Effector memory CD4-positive, alpha-beta T cell (primary cell): ENCODE results near the gene HES7.
"Not testable (repeated sequence)": the region's sequence is repeated elsewhere in the genome, so short reads cannot be mapped to it uniquely, and the experiment has no call there.

Experiments used
- DNase-seq, 3 donors: peaks; one replicate each; pipeline ENCODE4 v3.0.0-alpha.2; 2020
- H3K27ac ChIP-seq: 2 replicates; pipeline ENCODE4 v1.7.0; 2013; ENCODE audit warnings: mild to moderate bottlenecking, low read length, moderate library complexity; ENCODE audit not compliant: insufficient read depth, poor library complexity, severe bottlenecking
- H3K27me3 ChIP-seq: replicated peaks from 2 replicates; pipeline ENCODE4 v1.7.0; 2013; ENCODE audit warnings: mild to moderate bottlenecking, low read length; ENCODE audit not compliant: insufficient read depth, control insufficient read depth, poor library complexity, severe bottlenecking
- H3K36me3 ChIP-seq: 2 replicates; pipeline ENCODE4 v1.7.0; 2013; ENCODE audit warnings: mild to moderate bottlenecking, low read length, moderate library complexity; ENCODE audit not compliant: control insufficient read depth, insufficient read depth
- H3K4me1 ChIP-seq: 2 replicates; pipeline ENCODE4 v1.7.0; 2013; ENCODE audit warnings: low read length, mild to moderate bottlenecking; ENCODE audit not compliant: control insufficient read depth, insufficient read depth, poor library complexity, severe bottlenecking
- H3K4me3 ChIP-seq: 2 replicates; pipeline ENCODE4 v1.7.0; 2013; ENCODE audit warnings: low read length, low read depth, mild to moderate bottlenecking; ENCODE audit not compliant: insufficient read depth, poor library complexity, severe bottlenecking
- H3K9me3 ChIP-seq: 2 replicates; pipeline ENCODE4 v1.7.0; 2013; ENCODE audit warnings: mild to moderate bottlenecking, low read length, moderate library complexity; ENCODE audit not compliant: control insufficient read depth

HES7 gene

DNA sequence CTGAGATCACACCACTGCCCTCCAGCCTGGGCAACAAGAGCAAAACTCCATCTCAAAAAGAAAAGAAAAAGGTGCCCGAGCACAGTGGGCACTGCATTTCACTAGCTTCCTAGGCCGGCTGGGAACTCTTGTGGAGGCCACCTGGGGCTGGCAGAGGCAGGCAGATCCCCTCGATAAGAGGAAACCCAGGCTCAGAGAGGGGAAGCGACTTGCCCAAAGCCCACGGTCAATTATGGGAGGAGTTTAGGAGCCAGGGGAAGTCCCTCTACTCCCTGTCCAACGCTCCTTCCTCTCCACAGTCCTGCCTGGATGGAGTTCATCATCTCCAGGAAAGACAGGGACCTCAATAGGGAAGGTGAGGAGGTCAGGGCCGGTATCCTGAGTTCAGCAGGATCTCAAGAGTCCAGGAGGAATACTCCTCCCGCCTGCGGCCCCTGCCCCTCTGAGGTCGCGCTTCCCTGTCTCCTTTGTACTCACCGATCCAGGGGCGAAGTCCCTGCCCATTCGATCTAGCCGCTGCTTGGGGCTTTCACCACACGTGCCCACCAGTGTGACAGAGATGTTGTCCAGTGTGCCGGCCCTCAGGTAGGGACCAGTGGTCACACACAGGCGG, 6.4 kb downstream of the HES7 start:
- Histone ChIP-seq H3K4me3 (peak overlapping the region; percentile 67), H3K9me3 (no peaks in the 10 kb centered on the region), H3K4me1 (peaks cover 30% of the 10 kb centered on the region), H3K27ac (no peak overlapping the region), H3K27me3 (peaks cover 6% of the 10 kb centered on the region), H3K36me3 (no peaks in the 10 kb centered on the region)
- DNase-seq, result no peak

- Histone ChIP-seq H3K9me3 (no peaks in the 10 kb centered on the region), H3K36me3 (no peaks in the 10 kb centered on the region), H3K27me3 (peaks cover 12% of the 10 kb centered on the region), H3K4me1 (peaks cover 23% of the 10 kb centered on the region), H3K27ac (no peak overlapping the region), H3K4me3 (no peak overlapping the region)
- no peak for DNase-seq
Observed at GRCh38 chr17:8116776-8117175, 7.1 kb downstream of the HES7 start.

GRCh38 chr17:8110907-8111306, 13.0 kb downstream of the HES7 start:
- no peaks in the 10 kb centered on the region for H3K36me3 ChIP-seq
- no peak overlapping the region for H3K27ac ChIP-seq
- H3K27me3 ChIP-seq, result peaks cover 10% of the 10 kb centered on the region
- no peak for DNase-seq
- no peaks in the 10 kb centered on the region for H3K9me3 ChIP-seq
- H3K4me3 ChIP-seq, result no peak overlapping the region
- H3K4me1 ChIP-seq, result peaks cover 5% of the 10 kb centered on the region

DNA sequence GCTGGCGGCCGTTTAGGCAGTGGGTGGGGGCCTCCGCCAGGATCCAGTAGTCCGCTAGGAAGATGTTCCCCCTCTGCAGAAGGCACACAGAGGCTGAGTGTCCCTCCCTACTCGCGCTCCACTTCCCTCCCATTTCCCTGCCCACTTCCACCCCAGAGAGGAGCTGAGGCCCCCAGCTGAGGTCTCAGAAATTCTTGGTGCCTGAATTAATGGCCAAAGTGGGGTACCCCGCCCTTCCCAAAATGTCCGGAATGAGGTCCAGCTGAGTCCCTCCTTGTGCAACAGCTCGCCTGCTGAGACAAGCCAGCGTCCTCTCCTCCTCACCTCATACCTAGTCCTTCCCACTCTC, 13.5 kb downstream of the HES7 start:
- Histone ChIP-seq H3K27me3 (peaks cover 7% of the 10 kb centered on the region), H3K4me3 (peak overlapping the region; percentile 64)

DNA sequence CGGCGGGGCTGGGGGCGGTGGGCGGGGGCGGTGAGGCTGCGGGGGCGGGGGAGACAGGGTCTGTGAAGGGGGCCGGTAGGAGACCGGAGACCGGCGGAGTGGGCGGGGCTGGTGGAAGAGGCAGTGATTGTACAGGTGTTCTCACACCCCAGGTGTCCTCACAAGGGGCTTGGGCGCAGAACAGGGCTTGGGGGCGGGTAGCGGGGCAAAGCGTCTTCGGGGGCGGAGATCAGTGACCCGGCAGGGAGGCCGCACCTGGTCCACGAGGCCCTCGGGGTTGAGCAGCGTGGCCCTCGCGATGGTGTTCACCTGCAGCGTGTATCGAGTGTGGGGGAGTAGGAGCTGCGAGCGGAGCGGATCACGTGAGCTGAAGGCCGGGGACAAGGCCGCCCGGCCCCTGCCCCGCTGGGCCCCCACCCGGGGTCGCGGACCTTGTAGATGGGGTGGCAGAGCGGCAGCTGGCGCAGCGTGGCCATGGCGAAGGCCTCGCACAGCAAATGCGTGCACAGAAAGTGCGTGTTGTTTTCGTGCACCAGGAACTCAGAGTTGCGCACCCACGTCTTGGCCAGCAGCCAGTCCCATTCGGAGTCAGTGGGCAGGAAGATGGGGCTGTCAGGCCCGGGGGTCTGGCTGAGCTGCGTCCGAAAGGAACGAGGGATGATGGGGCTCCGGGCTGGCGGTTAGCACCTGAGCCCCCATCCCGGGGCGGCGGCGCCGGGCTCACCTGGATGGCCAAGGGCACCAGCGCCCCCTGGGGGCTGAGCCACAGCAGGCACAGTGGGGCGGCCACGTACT, 14.0 kb downstream of the HES7 start:
- no peaks in the 10 kb centered on the region for H3K36me3 ChIP-seq
- peaks cover 7% of the 10 kb centered on the region for H3K27me3 ChIP-seq
- peak overlapping the region; percentile 64 for H3K4me3 ChIP-seq
- peaks cover 5% of the 10 kb centered on the region for H3K4me1 ChIP-seq
- no peaks in the 10 kb centered on the region for H3K9me3 ChIP-seq
- peak; percentile 60 to 74 (median 62) for DNase-seq
- H3K27ac ChIP-seq, result no peak overlapping the region

More for the DNA sequence above, 13.5 kb downstream of the HES7 start:
- Histone ChIP-seq H3K27ac (no peak overlapping the region), H3K4me1 (peaks cover 5% of the 10 kb centered on the region), H3K36me3 (no peaks in the 10 kb centered on the region), H3K9me3 (no peaks in the 10 kb centered on the region)
- no peak for DNase-seq

GRCh38 chr17:8108972-8109660, 14.8 kb downstream of the HES7 start:
- peaks cover 5% of the 10 kb centered on the region for H3K4me1 ChIP-seq
- H3K9me3 ChIP-seq, result no peaks in the 10 kb centered on the region
- H3K27ac ChIP-seq, result no peak overlapping the region
- no peak for DNase-seq
- H3K36me3 ChIP-seq, result no peaks in the 10 kb centered on the region
- H3K4me3 ChIP-seq, result no peak overlapping the region
- H3K27me3 ChIP-seq, result peaks cover 7% of the 10 kb centered on the region

DNA sequence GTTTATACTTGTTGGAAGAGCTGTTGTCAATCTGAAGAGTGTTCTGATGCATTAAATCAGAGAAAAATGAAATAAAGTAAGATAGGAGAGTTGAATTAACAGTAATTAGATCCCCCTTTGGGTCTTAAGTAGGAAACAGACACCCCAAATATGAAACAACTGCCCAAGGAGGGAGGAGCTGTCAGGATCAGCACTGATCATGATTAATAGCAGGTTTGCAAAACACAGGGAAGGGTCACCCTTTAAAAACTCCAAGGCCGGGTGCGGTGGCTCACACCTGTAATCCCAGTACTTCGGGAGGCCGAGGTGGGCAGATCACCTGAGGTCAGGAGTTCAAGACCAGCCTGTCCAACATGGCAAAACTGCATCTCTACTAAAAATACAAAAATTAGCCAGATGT, 16.9 kb downstream of the HES7 start:
- not testable (repeated sequence) for H3K4me1 ChIP-seq, H3K36me3 ChIP-seq, H3K27ac ChIP-seq, H3K9me3 ChIP-seq, DNase-seq, H3K4me3 ChIP-seq, H3K27me3 ChIP-seq

- H3K27ac ChIP-seq, result no peak overlapping the region
- DNase-seq, result no peak
- H3K9me3 ChIP-seq, result no peaks in the 10 kb centered on the region
- no peaks in the 10 kb centered on the region for H3K36me3 ChIP-seq
- peaks cover 5% of the 10 kb centered on the region for H3K4me1 ChIP-seq
- H3K27me3 ChIP-seq, result no peaks in the 10 kb centered on the region
- H3K4me3 ChIP-seq, result no peak overlapping the region
Observed at GRCh38 chr17:8105957-8106398, 17.9 kb downstream of the HES7 start.

- H3K36me3 ChIP-seq, result no peaks in the 10 kb centered on the region
- H3K4me3 ChIP-seq, result no peak overlapping the region
- H3K9me3 ChIP-seq, result no peaks in the 10 kb centered on the region
- DNase-seq, result no peak
- H3K4me1 ChIP-seq, result no peaks in the 10 kb centered on the region
- H3K27me3 ChIP-seq, result no peaks in the 10 kb centered on the region
- H3K27ac ChIP-seq, result no peak overlapping the region
Observed at GRCh38 chr17:8104911-8105310, 19.0 kb downstream of the HES7 start.

- no peaks in the 10 kb centered on the region for H3K27me3 ChIP-seq
- H3K4me3 ChIP-seq, result no peak overlapping the region
- H3K36me3 ChIP-seq, result no peaks in the 10 kb centered on the region
- H3K27ac ChIP-seq, result no peak overlapping the region
- no peaks in the 10 kb centered on the region for H3K4me1 ChIP-seq
- H3K9me3 ChIP-seq, result no peaks in the 10 kb centered on the region
- no peak for DNase-seq
Observed at GRCh38 chr17:8103549-8103948, 20.4 kb downstream of the HES7 start.
